NCI-H748 (cell line): ENCODE results near the gene CFAP99.
"Not testable (repeated sequence)": the region's sequence is repeated elsewhere in the genome, so short reads cannot be mapped to it uniquely, and the experiment has no call there.

ENCODE experiments used
- DNase-seq: peaks from one replicate; lab custom pipeline; 2025; ENCODE audit not compliant: unreplicated experiment; lab: John Stamatoyannopoulos, UW

The CFAP99 gene

GRCh38 chr4:2418650-2419571 is at the start of gene CFAP99:
TSS of gene CFAP99 (plus strand) at chr4:2418955.
- DNase-seq: peak; percentile 88

DNA sequence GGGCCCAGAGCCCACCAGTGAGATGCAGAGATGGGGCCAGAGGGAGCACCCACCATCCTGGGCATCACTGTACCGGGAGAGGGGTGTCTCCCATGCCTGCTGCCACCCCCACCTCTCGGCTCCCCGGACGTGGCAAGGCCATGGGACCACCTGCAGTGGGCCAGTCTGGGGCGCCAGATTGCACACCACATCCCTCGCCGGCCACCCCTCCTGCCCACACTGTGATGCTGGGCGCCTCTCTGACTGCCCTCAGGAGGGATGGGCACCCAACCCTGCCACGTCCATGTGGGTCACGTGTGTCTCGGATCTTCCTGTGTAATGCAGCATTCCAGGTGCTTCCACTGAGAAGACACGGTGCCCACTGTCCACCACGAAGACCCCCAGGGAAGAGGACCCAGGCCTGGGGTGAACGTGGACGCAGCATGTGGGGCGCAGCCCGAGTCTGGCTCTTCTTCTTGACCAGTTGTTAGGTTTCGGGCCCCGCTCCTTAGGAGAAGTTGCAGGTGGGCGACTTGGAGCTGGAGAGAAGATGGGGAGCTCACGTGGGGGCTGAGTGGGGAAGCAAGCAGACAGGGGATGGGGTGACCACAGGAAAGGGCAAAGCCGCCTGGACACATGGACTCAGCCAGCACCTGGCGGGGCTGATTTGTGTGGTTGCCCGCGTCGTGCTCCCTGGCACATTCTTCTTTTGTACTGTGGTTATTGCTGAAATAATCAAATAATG is 48.0 kb upstream of the CFAP99 start:
- DNase-seq: no peak

GRCh38 chr4:2371765-2372487 is 46.8 kb upstream of the CFAP99 start:
- no peak for DNase-seq

DNA sequence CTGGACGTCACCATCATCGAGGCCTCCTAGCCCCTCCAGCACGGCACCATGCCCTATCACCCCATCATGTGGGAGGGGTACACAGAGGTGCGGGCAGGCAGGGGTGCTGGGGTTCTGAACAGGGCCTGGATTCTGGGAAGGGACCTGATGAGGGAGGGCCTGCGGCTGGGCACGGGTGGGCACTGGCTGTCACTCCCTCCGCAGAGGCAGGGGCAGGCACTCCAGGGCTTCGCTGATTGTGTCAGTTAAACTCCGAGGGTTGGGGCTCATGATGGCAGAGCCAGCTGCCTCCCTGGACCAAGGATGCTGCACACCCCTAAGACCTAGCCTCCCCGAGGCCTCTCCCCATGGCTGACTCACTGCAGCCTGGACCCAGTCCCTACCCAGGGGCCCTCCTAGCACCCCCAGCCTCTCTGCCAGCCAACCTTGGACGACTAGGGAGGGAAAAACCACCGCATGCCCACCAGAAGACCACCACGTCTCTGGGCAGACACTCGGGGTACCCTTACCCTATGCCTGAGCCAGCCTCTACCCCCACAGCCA is 46.2 kb upstream of the CFAP99 start:
- DNase-seq: no peak

GRCh38 chr4:2373532-2373931 is 45.2 kb upstream of the CFAP99 start:
- DNase-seq: no peak

DNA sequence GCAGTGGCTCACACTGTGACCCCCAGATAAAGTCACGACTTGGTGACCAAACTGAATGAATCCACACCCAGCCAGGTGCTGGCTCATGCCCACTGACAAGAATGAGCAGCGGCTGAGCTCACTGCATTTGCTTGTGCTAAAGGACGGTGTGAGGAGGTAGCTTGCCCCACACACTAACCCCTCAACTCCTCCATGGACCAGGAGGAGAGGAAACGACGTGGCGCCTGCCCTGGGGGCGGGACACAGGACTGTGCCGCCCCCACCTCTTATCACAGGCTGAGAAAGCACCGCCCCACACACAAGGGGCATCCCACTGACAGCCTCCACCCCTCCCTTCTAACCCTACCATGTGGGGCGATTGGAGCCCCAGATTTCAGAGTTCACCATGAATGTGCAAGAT is 43.3 kb upstream of the CFAP99 start:
- no peak for DNase-seq

DNA sequence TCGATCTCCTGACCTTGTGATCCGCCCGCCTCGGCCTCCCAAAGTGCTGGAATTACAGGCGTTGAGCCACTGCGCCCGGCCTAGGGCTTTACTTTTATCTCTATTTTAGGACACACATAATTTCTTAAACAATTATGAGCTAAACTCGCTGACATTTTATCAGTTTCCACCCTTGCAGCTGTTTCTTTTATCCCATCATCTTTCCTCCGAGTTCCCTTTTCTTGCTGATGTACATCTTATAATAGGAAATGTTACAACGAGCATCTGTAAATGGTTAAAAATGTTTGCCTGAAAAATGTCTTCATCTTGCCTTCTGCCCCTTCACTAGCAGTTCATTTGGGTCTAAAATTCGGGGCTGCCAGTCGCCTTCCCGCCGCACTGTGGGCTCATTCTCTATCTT is 41.5 kb upstream of the CFAP99 start:
- DNase-seq: no peak

GRCh38 chr4:2378401-2378800 is 40.4 kb upstream of the CFAP99 start:
- DNase-seq: no peak

GRCh38 chr4:2378898-2379297 is 39.9 kb upstream of the CFAP99 start:
- no peak for DNase-seq

DNA sequence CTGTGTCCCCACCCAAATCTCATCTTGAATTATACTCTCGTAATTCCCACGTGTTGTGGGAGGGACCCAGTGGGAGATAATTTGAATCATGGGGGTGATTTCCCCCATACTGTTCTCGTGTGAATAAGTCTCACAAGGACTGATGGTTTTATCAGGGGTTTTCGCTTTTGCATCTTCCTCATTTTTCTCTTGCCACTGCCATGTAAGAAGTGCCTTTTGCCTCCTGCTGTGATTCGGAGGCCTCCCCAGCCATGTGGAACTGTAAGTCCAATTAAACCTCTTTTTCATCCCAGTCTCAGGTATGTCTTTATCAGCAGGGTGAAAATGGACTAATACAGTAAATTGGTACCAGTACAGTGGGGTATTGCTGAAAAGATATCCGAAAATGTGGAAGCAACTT is 38.2 kb upstream of the CFAP99 start:
- not testable (repeated sequence) for DNase-seq

DNA sequence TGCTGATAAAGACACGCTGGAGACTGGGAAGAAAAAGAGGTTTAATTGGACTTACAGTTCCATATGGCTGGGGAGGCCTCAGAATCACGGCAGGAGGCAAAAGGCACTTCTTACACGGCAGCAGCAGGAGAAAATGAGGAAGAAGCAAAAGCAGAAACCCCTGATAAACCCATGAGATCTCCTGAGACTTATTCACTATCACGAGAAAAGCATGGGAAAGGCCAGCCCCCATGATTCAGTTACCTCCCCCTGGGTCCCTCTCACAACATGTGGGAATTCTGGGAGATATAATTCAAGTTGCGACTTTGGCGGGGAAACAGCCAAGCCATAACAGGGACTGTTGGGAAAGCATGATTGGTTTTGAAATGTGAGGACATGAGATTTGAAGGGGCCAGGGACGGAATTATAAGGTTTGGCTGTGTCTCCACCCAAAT is 36.0 kb upstream of the CFAP99 start:
- not testable (repeated sequence) for DNase-seq

DNA sequence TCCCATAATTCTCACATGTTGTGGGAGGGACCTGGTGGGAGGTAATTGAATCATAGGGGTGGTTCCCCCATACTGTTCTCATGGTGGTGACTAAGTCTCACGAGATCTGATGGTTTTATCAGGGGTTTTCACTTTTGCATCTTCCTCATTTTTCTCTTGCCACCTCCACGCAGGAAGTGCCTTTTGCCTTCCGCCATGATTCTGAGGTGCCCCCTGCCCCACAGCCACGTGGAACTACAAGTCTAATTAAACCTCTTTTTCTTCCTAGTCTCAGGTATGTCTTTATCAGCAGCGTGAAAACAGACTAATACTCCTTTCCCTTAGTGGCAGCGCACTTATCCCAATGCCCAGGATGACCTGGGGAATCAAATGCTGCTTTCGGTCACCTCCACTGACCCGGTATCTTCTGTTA is 35.5 kb upstream of the CFAP99 start:
- not testable (repeated sequence) for DNase-seq

DNA sequence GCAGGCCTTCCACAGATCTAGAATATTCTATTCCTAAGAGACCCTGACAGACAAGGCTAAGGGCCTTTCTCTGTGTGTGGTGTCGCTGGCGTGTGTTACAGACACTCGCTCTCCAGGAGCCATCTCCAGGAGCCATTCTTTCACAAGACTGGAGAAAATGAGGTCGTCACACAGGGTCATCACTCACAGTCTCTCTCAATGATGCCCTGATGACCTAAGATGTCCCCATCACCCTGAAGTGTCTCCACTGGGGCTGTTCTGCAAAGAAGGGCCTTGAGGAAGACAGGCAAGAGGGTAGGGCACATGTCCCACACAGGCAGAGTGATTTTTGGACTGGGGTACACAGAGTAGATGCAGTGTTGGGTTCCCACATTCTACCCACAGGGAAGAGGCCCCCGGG is 35.0 kb upstream of the CFAP99 start:
- DNase-seq: no peak

DNA sequence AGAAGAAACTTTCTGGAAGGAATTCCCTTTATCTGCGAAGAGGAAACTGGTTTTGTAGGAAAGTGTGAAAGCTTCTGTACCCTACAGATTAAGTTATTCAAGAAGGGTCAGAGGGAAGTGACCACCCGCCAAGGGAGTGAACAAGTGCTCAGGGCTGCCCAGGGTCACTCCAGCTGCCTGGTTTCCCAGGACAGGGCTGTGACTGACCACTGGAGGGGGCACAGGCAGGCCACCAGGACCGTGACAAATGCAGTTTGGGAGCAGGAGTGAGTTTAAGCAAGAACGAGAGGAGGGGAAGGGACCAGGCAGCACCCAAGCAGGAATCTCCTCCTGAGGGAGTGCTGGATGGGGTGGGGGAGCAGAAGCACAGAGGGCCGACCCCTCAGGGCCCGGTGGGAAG is 34.5 kb upstream of the CFAP99 start:
- no peak for DNase-seq

DNA sequence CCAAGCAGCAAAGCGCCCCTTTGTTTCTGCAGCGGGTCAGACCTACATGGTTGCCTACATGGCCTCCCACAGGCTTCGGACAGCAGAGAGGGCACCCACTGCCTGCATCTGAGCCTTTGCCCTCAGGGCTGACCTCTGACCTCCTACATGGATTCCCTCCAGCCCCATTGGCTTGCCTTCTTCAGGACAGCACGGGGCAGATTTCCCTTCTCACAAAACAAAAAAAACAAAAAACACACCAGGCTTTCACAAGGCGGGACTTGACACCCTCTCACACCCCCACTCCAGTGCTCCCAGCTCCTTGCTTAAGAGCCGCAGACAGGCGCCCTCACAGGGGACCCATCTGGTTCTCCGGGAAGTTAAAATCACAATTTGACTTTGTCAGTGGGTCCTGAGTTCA is 33.2 kb upstream of the CFAP99 start:
- DNase-seq: no peak

DNA sequence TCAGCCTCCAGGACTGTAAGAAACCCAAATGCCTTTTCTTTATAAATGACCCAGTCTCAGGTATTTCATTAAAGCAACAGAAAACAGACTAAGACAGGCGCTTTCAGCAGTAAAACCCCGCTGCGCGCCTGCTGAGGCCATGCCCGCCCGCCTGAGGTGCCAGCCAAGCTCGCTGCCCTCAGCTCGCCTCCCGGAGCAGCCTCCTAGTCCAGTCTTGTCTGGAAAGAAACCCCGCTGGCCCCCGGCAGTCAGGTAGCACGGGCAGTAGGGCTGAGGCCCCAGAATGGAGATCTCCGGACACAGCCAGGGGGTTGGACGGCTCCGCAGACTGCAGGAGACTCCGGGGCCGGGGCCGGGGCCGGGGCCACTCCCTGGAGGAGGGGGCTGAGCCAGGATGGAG is 32.0 kb upstream of the CFAP99 start:
- no peak for DNase-seq

DNA sequence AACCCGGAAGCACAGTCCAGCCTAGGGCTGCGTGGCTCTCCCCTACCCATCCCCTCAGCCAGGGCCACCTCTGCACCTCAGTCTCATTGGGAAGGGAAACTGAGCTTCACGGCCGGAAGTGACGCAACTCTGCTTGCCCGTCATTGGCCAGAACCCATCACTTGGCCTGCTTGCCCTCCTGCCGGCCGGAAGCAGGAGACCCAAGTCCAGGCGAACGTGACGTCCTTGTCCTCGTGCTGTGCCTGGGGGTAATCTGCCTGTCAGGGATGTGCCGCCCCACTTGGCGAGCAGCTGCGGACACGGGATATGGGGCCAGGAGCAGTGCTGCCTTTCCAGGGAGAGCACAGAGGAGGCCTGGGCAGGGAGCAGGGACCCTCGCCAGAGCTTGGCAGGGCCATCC is 31.5 kb upstream of the CFAP99 start:
- DNase-seq: no peak

DNA sequence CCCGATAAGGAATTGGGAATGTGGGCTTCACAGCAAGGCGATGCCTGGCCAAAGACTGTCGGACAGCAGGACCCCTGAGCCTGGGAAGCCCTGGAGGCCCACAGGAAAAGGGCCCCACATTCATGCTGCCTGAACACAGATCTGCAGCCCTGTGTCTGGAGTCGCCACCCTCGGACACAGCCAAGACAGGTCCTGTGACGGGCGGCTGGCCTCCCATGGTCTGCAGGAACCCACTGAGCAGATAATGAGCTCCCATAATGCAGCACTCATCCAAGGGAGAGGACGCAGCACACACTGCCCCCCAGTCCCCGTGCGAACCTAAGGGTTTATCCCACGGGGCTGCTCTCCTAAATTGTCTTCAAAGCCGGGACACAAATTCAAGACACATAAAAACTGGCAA is 30.9 kb upstream of the CFAP99 start:
- DNase-seq: no peak

DNA sequence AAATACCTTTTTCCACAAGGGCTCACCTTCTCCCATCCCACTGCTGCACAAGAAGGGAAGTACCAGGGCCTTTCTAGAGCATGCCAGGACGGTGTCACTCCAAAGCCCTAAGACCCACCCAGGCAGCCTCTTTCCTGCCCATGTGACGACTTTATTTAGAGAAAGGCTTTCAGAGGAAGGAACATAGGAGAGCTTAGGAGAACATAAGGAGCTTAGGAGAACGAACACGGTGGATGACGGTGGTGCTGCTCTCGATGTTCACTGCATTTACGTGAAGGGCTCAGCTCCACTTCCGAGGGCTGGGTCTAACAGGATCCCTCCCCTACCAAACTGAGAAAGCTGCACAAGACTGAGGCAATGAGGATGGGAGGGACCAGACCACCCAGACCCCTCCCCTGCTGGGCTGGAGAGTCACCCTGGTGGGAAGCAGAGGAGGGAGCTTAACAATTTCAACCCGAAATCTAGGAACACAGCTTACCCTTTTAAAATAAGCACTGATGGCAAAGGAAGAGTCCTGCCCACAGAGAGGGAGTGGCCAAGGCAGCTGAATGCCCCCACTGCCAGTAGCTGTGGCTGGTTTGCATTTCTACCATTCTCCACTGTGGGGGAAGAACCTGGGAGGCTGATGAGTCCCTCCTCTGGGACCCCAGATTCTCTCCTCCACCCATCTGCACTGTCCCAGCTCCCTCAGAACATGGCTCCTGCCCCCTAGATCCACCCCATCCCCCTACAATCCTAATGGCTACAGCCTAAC is 30.1 kb upstream of the CFAP99 start:
- DNase-seq: no peak

GRCh38 chr4:2389691-2390090 is 29.1 kb upstream of the CFAP99 start:
- no peak for DNase-seq

GRCh38 chr4:2390146-2390545 is 28.6 kb upstream of the CFAP99 start:
- DNase-seq: no peak
